ENCODE data around the gene RAC3. TPM values are rescaled to one million over a fixed set of nuclear protein-coding genes. Genes with fewer than 3 reads are reported as not detected.

Gene RAC3
- total RNA-seq, 2 donors from 2014 or later: 0.93 to 2.6 TPM

- H3K27ac ChIP-seq: no peak overlapping the region
- H3K36me3 ChIP-seq: peaks cover 5% of the 10 kb centered on the region
- H3K4me1 ChIP-seq: peaks cover 0 to 28% of the 10 kb centered on the region in 2 donors
- H3K27me3 ChIP-seq: no peaks in the 10 kb centered on the region
- no peak for DNase-seq (ENCODE audit: low spot score)
- no peaks in the 10 kb centered on the region for H3K9me3 ChIP-seq
- no peak for TF ChIP-seq CTCF (IDR thresholded peaks at IDR 0.05)
- peak overlapping the region; percentile 54 to 73 for H3K4me3 ChIP-seq
Measured at GRCh38 chr17:82023447-82024241, 7.8 kb upstream of the RAC3 start.

- no peak for TF ChIP-seq CTCF (IDR thresholded peaks at IDR 0.05)
Measured at GRCh38 chr17:82024859-82025258, 6.6 kb upstream of the RAC3 start.

GRCh38 chr17:82025401-82026107 is 5.9 kb upstream of the RAC3 start:
- TF ChIP-seq CTCF (IDR thresholded peaks at IDR 0.05): no peak
- no peak overlapping the region for H3K4me3 ChIP-seq
- no peaks in the 10 kb centered on the region for H3K36me3 ChIP-seq
- no peak overlapping the region for H3K27ac ChIP-seq
- H3K27me3 ChIP-seq: no peaks in the 10 kb centered on the region
- no peaks in the 10 kb centered on the region for H3K9me3 ChIP-seq
- no peak for DNase-seq (ENCODE audit: low spot score)
- H3K4me1 ChIP-seq: peaks cover 0 to 36% of the 10 kb centered on the region in 2 donors

More at GRCh38 chr17:82024859-82025258, 6.6 kb upstream of the RAC3 start:
- no peaks in the 10 kb centered on the region for H3K9me3 ChIP-seq
- no peak overlapping the region for H3K27ac ChIP-seq
- peaks cover 0 to 29% of the 10 kb centered on the region in 2 donors for H3K4me1 ChIP-seq
- H3K36me3 ChIP-seq: no peaks in the 10 kb centered on the region
- DNase-seq (ENCODE audit: low spot score): no peak
- no peaks in the 10 kb centered on the region for H3K27me3 ChIP-seq
- no peak overlapping the region for H3K4me3 ChIP-seq

- no peaks in the 10 kb centered on the region for H3K27me3 ChIP-seq
- no peak overlapping the region for H3K4me3 ChIP-seq
- H3K36me3 ChIP-seq: no peaks in the 10 kb centered on the region
- DNase-seq (ENCODE audit: low spot score): no peak
- H3K27ac ChIP-seq: no peak overlapping the region
- no peak for TF ChIP-seq CTCF (IDR thresholded peaks at IDR 0.05)
- peaks cover 0 to 35% of the 10 kb centered on the region in 2 donors for H3K4me1 ChIP-seq
- no peaks in the 10 kb centered on the region for H3K9me3 ChIP-seq
Measured at GRCh38 chr17:82028246-82028645, 3.2 kb upstream of the RAC3 start.

- Histone ChIP-seq H3K36me3 (no peaks in the 10 kb centered on the region), H3K4me3 (no peak overlapping the region), H3K27ac (no peak overlapping the region), H3K4me1 (peaks cover 0 to 29% of the 10 kb centered on the region in 2 donors), H3K9me3 (no peaks in the 10 kb centered on the region), H3K27me3 (no peaks in the 10 kb centered on the region)
- TF ChIP-seq CTCF (IDR thresholded peaks at IDR 0.05): no peak
- no peak for DNase-seq (ENCODE audit: low spot score)
Measured at GRCh38 chr17:82028966-82029365, 2.5 kb upstream of the RAC3 start.

Data from right atrium auricular region (tissue), 2 donors.